Stomach (tissue), 9 donors: ENCODE measurements around the gene COG5. TPM values are rescaled to one million over a fixed set of nuclear protein-coding genes. Genes with fewer than 3 reads are reported as not detected.

Experiments
- DNase-seq, 2 donors: peaks; one replicate each; pipeline versions ENCODE4 v3.0.0 to v3.0.0-alpha.2; 2013 to 2019
- H3K27ac ChIP-seq, 5 donors: fragments of 200-600 bp in 4 of 5; sonication (generic) in 4 of 5; one replicate each; pipeline ENCODE4 v1.5.1; 2013 to 2019; ENCODE audit warnings: mild to moderate bottlenecking in 1 of 5, moderate library complexity in 1 of 5
- H3K27me3 ChIP-seq, 3 donors: fragments of 200-600 bp; sonication (generic); one replicate each; pipeline ENCODE4 v1.5.1; 2017 to 2019; ENCODE audit warnings: mixed run types in 1 of 3
- H3K36me3 ChIP-seq, 4 donors: fragments of 200-600 bp; sonication (generic); 1 replicate in 3 of 4; 2 replicates in 1 of 4; pipeline ENCODE4 v1.5.1; 2016 to 2019
- H3K4me1 ChIP-seq, 4 donors: fragments of 200-600 bp; sonication (generic); one replicate each; pipeline ENCODE4 v1.5.1; 2016 to 2019
- H3K4me3 ChIP-seq, 4 donors: fragments of 200-600 bp; sonication (generic) in 3 of 4; one replicate each; pipeline ENCODE4 v1.5.1; 2016 to 2019; ENCODE audit warnings: mild to moderate bottlenecking in 1 of 4
- H3K9me3 ChIP-seq, 4 donors: fragments of 200-600 bp; sonication (generic); one replicate each; pipeline ENCODE4 v1.5.1; 2016 to 2019
- EP300 ChIP-seq: sonication (generic); formaldehyde crosslinking; IDR thresholded peaks from one replicate; pipeline ENCODE4 v1.6.1; 2017; ENCODE audit warnings: antibody characterized with exemption
- POLR2A ChIP-seq, 4 donors: fragments of 450-650 bp; IDR thresholded peaks; one replicate each; pipeline ENCODE4 v1.6.1; 2016; ENCODE audit warnings: antibody characterized with exemption in 4 of 4, control low read depth in 2 of 4, mild to moderate bottlenecking in 1 of 4, moderate library complexity in 1 of 4
- POLR2AphosphoS5 ChIP-seq, 3 donors: sonication (generic); formaldehyde crosslinking; IDR thresholded peaks; one replicate each; pipeline ENCODE4 v1.6.1; 2016; ENCODE audit warnings: antibody characterized with exemption in 3 of 3
- WGBS, 5 donors: extraction: QIAGEN DNeasy Blood & Tissue Kit in 3 of 5; methylation state at CpG; one replicate each; pipeline versions ENCODE4 v1.1.5 to v1.1.7; 2013 to 2018; 5-methylcytosine and 5-hydroxymethylcytosine counted together
- intact Hi-C: fragments of 100-400 bp; cut with DNase I; formaldehyde crosslinking; loops from one replicate; pipeline ENCODE4 v1.15.1; 2023; ENCODE audit warnings: low total_unique reads
- polyA plus RNA-seq, 3 donors: library from polyadenylated mRNA; stranded (reverse); fragments of 200-250 nt; gene quantifications; one replicate each; pipeline ENCODE4 v1.2.3, GENCODE V29; 2013
- total RNA-seq, 5 donors: library from RNA; depleted of rRNA; stranded (reverse); fragments of >200 nt; gene quantifications; one replicate each; pipeline versions ENCODE4 v1.1.0 to v1.2.3, GENCODE V29; 2014 to 2016
- TF ChIP-seq, protein P1 (sequence below), 7 experiments: fragments of 450-650 bp in 4 of 7; fragments of 200-600 bp in 3 of 7; sonication (generic) in 3 of 7; IDR thresholded peaks; one replicate each; pipeline ENCODE4 v1.5.1; 2016 to 2019; ENCODE audit warnings: antibody characterized with exemption in 7 of 7, control low read depth in 2 of 7, mild to moderate bottlenecking in 1 of 7
- donor health status: healthy with polysubstance abuse.
- donor health status: Bipolar disorder and iron deficiency.
- donor health status: healthy.

COG5 gene
- total and polyA plus RNA-seq, 8 donors = 5.2 to 285 (median 17.1) TPM

DNA sequence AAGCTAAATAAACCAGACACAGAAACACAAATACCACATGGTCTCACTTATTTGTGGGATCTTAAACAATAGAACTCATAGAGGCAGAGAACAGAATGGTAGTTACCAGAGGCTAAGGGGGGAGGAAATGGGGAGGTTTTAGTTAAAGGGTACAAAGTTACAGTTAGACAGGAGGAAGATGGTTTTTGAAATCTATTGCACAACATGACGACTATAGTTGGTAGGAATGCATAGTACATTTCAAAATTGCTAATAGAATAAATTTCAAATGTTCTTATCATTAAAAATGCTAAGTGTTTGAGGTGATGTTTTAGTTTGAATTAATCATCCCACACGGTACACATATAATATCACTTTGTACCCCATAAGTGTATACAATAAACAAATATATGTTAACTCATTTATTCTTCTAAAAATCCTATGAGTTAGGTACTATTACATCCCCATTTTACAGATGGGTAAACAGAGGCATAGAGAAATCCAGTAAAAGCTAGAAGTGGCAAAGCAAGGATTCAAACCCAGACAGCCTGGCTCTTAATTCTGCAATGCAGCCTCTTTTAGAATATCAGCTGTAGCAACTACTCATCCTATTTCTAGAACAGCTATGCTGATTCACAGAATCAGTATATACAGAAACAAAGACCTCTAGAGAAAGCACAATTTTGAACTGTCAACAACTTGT, 344.0 kb downstream of the COG5 start:
- Histone ChIP-seq H3K27me3 (no peaks in the 10 kb centered on the region), H3K4me3 (no peak overlapping the region), H3K4me1 (peaks cover 0 to 6% (median 3%) of the 10 kb centered on the region in 4 donors), H3K36me3 (peaks cover 0 to 13% (median 9%) of the 10 kb centered on the region in 4 donors), H3K27ac (no peak overlapping the region), H3K9me3 (no peaks in the 10 kb centered on the region)
- intact Hi-C loops = no loop called here
- TF ChIP-seq POLR2A (IDR thresholded peaks at IDR 0.05) = no peak
- no peak for TF ChIP-seq POLR2AphosphoS5 (IDR thresholded peaks at IDR 0.05)
- TF ChIP-seq EP300 = no peak
- TF ChIP-seq, protein P1, sequence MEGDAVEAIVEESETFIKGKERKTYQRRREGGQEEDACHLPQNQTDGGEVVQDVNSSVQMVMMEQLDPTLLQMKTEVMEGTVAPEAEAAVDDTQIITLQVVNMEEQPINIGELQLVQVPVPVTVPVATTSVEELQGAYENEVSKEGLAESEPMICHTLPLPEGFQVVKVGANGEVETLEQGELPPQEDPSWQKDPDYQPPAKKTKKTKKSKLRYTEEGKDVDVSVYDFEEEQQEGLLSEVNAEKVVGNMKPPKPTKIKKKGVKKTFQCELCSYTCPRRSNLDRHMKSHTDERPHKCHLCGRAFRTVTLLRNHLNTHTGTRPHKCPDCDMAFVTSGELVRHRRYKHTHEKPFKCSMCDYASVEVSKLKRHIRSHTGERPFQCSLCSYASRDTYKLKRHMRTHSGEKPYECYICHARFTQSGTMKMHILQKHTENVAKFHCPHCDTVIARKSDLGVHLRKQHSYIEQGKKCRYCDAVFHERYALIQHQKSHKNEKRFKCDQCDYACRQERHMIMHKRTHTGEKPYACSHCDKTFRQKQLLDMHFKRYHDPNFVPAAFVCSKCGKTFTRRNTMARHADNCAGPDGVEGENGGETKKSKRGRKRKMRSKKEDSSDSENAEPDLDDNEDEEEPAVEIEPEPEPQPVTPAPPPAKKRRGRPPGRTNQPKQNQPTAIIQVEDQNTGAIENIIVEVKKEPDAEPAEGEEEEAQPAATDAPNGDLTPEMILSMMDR (IDR thresholded peaks at IDR 0.05) = no peak
- WGBS, 5 donors = 89 to 99% (median 94%) methylated on average over 2 of the region's 2 CpGs
- DNase-seq = no peak

DNA sequence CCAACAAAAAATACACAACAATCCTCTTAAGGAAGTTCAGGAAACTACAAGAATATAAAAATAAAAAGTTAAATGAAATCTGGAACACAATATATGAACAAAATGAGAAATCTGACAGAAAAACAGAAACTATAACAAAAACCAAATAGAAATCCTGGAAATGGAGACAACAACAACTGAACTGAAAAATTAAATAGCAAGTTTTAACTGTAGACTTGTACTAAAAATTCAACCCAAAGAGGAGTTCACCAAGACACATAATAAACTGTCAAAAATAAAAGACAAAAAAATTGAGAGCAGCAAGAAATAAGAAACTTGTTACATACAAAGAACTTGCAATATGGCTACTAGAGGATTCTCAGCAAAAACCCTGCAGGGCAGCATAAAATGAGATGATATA, 349.8 kb downstream of the COG5 start:
- Histone ChIP-seq H3K36me3 (peaks cover 0 to 20% (median 20%) of the 10 kb centered on the region in 4 donors), H3K9me3 (no peaks in the 10 kb centered on the region), H3K4me3 (no peak overlapping the region), H3K27ac (no peak overlapping the region), H3K27me3 (no peaks in the 10 kb centered on the region), H3K4me1 (no peaks in the 10 kb centered on the region)
- intact Hi-C loops = no loop called here
- TF ChIP-seq EP300 (no peak), POLR2A (IDR thresholded peaks at IDR 0.05) (no peak), POLR2AphosphoS5 (IDR thresholded peaks at IDR 0.05) (no peak)
- TF ChIP-seq, protein P1 (IDR thresholded peaks at IDR 0.05) = no peak
- no peak for DNase-seq

DNA sequence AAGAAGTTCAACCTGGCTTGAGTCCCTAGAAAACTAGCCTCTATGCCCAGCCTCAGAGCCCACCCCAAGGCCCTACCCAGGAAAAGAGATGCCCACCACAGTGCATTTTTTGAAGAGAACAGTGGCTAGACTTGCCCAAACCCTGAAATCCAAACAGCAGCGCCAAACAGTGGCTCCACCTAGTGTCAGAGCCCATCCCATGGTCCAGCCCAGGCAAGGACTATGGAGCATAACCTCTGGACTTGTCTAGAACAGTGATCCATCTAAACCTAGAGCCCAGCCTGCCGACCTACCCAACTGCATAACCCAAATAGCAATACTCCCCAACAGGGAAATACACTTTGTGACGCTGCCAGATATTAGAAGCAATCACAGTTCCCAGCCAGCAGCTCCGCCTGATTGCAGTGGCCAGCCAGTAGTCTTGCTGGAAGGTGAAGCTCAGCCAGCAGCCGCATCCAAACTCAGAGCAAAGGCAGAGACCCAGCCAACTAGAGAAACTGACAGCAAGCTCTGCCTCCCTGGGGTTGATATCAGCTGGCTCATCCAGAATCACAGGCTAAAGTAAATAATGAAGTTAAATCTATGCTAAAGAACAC, 350.4 kb downstream of the COG5 start:
- Histone ChIP-seq H3K27me3 (no peaks in the 10 kb centered on the region), H3K4me3 (no peak overlapping the region), H3K9me3 (no peaks in the 10 kb centered on the region), H3K36me3 (peaks cover 0 to 25% (median 20%) of the 10 kb centered on the region in 4 donors), H3K4me1 (peaks cover 0 to 6% (median 3%) of the 10 kb centered on the region in 4 donors), H3K27ac (no peak overlapping the region)
- no peak for TF ChIP-seq POLR2A (IDR thresholded peaks at IDR 0.05)
- TF ChIP-seq EP300 = no peak
- TF ChIP-seq, protein P1 (IDR thresholded peaks at IDR 0.05) = no peak
- no peak for TF ChIP-seq POLR2AphosphoS5 (IDR thresholded peaks at IDR 0.05)
- 94 to 97% (median 95%) methylated on average over 5 of the region's 5 CpGs for WGBS, 5 donors
- no peak for DNase-seq
- intact Hi-C loops = no loop called here

DNA sequence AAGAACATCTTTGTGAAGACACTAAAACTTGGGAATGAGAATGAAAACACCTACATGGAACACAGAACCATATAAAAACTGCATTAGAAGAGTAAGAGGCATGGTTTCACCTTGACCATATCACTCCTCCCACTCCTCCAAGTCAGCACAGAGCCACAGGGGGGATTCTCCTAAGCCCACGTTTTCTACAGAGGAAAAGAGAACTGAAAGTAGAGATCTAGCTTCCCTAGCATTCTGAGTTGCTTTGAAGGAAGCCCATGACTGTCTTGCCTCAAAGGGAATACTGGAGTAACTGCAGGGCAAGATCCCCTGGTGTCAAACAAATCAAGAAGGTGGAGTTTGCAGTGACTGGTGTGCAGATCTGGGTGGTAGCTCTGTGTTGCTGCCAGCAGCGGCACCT, 351.0 kb downstream of the COG5 start:
- DNase-seq = no peak
- intact Hi-C loops = no loop called here
- Histone ChIP-seq H3K4me3 (no peak overlapping the region), H3K36me3 (peaks cover 0 to 29% (median 22%) of the 10 kb centered on the region in 4 donors), H3K27me3 (no peaks in the 10 kb centered on the region), H3K27ac (no peak overlapping the region), H3K9me3 (no peaks in the 10 kb centered on the region), H3K4me1 (peaks cover 0 to 12% (median 5%) of the 10 kb centered on the region in 4 donors)
- no peak for TF ChIP-seq POLR2AphosphoS5 (IDR thresholded peaks at IDR 0.05)
- TF ChIP-seq EP300 = no peak
- no peak for TF ChIP-seq POLR2A (IDR thresholded peaks at IDR 0.05)
- TF ChIP-seq, protein P1 (IDR thresholded peaks at IDR 0.05) = no peak
- 78 to 94% (median 89%) methylated on average over 2 of the region's 2 CpGs for WGBS, 5 donors
